Bronchial epithelial cell (primary cell): Measurements from ENCODE around the gene MDGA2. TPM values are rescaled to one million over a fixed set of nuclear protein-coding genes. Genes with fewer than 3 reads are reported as not detected.
"Not testable (repeated sequence)": the region's sequence is repeated elsewhere in the genome, so short reads cannot be mapped to it uniquely, and the experiment has no call there.

Experiments
- DNase-seq: peaks from one replicate; pipeline ENCODE4 v3.0.0-alpha.2; 2010; ENCODE audit warnings: low read depth
- FAIRE-seq: peaks from 2 replicates; lab custom pipeline; 2011; peaks lifted over from hg19 to GRCh38; lab: Jason Lieb, UNC
- H3K27me3 ChIP-seq: 2 replicates; pipeline ENCODE4 v1.5.1; 2011; ENCODE audit warnings: low read length; ENCODE audit not compliant: control insufficient read depth, insufficient read depth
- H3K36me3 ChIP-seq: 2 replicates; pipeline ENCODE4 v1.5.1; 2011; ENCODE audit warnings: low read length; ENCODE audit not compliant: control insufficient read depth, insufficient read depth
- H3K4me3 ChIP-seq: 2 replicates; pipeline ENCODE4 v1.5.1; 2011; ENCODE audit warnings: mild to moderate bottlenecking, low read depth, low read length, control low read depth
- total RNA-seq: library from RNA; depleted of rRNA; stranded (reverse); fragments of >200 nt; gene quantifications from 2 replicates; pipeline ENCODE4 v1.2.1, GENCODE V29; 2014
- TF ChIP-seq, protein P1 (sequence below): IDR thresholded peaks from 2 replicates; pipeline ENCODE4 v1.5.1; 2011; ENCODE audit warnings: mild to moderate bottlenecking, moderate library complexity, low read length, control low read depth, inconsistent platforms; ENCODE audit not compliant: insufficient read depth, severe bottlenecking

MDGA2 gene
- total RNA-seq, 1 donor from 2014 or later, result not detected

DNA sequence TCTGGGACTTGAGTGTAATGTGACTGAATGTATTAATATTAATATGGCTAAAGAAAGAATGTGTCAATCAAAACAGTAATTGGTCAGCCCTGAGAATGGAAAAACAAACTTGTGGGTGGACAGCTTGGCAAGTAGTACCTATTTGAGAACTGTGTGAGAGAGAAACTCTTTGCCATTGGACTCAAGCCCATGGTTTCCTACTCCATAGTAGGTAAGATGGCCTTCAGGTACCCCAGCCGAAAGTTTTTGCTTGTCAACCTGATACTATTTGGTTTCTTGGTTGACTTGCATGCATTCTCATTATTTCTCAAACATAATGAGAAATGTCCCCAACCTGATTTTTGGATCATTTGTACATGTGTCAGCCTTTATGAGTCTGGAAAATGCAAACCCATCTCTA is 391.1 kb downstream of the MDGA2 start:
- no peak overlapping the region for H3K4me3 ChIP-seq

DNA sequence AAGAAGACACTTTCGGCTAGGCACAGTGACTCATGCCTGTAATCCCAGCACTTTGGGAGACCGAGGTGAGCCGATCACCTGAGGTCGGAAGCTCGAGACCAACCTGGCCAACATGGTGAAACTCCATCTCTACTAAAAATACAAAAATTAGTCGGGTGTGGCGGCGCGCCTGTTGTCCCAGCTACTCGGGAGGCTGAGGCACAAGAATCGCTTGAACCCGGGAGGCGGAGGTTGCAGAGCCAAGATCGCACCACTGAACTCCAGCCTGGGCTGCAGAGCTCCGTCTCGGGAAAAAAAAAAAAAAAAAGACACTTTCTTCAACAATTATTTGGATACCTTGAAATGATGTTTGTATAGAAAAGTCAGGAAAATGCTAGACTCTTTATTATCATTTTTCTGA is 393.6 kb downstream of the MDGA2 start:
- not testable (repeated sequence) for H3K27me3 ChIP-seq, FAIRE-seq, H3K4me3 ChIP-seq, DNase-seq, H3K36me3 ChIP-seq

More for the DNA sequence above, 391.1 kb downstream of the MDGA2 start:
- TF ChIP-seq, protein P1, sequence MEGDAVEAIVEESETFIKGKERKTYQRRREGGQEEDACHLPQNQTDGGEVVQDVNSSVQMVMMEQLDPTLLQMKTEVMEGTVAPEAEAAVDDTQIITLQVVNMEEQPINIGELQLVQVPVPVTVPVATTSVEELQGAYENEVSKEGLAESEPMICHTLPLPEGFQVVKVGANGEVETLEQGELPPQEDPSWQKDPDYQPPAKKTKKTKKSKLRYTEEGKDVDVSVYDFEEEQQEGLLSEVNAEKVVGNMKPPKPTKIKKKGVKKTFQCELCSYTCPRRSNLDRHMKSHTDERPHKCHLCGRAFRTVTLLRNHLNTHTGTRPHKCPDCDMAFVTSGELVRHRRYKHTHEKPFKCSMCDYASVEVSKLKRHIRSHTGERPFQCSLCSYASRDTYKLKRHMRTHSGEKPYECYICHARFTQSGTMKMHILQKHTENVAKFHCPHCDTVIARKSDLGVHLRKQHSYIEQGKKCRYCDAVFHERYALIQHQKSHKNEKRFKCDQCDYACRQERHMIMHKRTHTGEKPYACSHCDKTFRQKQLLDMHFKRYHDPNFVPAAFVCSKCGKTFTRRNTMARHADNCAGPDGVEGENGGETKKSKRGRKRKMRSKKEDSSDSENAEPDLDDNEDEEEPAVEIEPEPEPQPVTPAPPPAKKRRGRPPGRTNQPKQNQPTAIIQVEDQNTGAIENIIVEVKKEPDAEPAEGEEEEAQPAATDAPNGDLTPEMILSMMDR, result no peak
- Histone ChIP-seq H3K27me3 (no peaks in the 10 kb centered on the region), H3K36me3 (no peaks in the 10 kb centered on the region)
- FAIRE-seq (no peak), DNase-seq (no peak)

DNA sequence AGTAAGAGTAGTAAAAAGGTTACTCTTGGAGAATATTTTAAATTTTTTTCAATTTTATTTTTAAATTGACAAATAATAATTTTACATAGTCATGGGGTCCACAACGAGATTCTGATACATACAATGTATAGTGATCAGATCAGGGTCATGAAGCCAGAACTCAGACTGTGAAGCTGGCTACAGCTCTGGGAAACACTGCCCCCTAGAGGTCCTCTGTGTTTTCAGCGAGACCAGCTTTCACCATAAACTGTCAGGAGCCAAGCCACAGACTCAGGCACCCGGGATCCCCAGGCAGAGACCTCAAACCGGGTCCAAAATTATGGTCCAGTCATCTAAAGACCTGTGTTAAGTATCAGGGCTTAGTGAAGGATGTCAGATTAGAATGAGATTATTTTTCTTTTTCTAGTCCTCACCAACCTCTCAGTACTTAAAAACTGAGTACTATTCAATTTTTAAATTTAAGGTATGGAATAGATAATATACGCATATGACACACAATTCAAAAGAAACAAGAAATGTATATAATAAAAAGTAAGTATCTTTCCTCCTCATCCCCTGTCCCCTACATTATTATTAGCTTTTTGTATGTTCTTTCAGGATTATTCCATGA is 397.1 kb downstream of the MDGA2 start:
- Histone ChIP-seq H3K4me3 (no peak overlapping the region), H3K36me3 (no peaks in the 10 kb centered on the region), H3K27me3 (no peaks in the 10 kb centered on the region)
- DNase-seq, result peak; percentile 31
- TF ChIP-seq, protein P1, result peak; percentile 73
- FAIRE-seq, result no peak

DNA sequence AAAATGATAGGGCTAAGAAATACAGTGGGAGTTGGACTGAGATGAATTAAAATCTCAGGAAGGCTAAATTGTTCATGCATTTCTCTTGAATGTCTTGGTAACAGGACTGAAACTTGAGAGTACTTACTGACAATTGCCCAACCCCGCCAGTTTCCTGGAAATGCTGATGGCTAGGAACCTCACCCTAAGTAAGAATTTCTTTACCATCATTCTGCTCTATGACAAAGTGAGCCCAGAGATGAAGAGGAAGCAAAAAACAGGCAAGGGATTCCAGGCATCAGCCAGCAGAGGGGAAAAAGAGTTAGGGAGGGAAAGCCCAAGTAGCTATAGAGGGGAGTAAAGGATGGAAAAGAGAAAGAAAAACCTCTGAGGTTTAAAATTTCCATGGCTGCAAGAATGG is 397.7 kb downstream of the MDGA2 start:
- TF ChIP-seq, protein P1, result no peak
- FAIRE-seq, result no peak

DNA sequence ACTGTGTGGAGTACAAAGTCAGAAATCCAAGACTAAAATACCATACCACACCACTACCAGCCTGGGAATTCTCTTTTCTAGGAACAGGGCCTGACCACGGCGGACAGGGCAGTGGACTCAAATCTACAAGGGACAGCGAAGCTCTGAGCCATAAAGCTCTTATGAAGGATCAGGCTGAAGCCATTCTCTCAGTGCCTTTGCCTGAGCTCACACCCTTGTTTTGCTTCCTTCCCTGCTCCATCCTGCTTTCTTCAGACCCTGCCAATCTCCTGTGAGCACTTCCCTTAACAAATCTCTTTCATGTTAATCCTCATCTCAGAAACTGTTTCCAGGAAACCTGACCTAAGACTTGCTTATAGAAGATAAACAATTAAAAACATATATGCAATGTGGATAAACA is 398.5 kb downstream of the MDGA2 start:
- TF ChIP-seq, protein P1, result no peak
- no peak for FAIRE-seq
- no peaks in the 10 kb centered on the region for H3K27me3 ChIP-seq

More for the DNA sequence above, 397.7 kb downstream of the MDGA2 start:
- no peaks in the 10 kb centered on the region for H3K36me3 ChIP-seq
- peak; percentile 25 for DNase-seq
- H3K4me3 ChIP-seq, result no peak overlapping the region
- no peaks in the 10 kb centered on the region for H3K27me3 ChIP-seq

DNA sequence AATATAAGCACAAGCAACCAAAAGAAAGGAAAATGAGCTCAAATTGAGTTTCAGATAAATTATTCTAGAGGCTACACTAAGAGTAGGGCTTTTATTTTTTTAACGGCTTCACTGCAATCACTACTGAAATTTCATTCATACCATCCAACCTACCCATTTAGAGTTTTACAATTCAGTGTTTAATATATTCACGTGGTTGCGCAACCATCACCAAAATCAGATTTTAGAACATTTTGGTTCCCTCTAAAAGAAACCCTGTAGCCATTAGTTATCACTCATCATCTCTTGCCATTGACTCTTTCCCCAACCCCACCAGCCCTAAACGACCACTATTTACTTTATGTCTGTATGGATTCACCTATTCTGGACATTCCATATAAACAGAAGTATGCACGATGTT is 401.5 kb downstream of the MDGA2 start:
- TF ChIP-seq, protein P1, result no peak
- H3K27me3 ChIP-seq, result no peaks in the 10 kb centered on the region
- no peak overlapping the region for H3K4me3 ChIP-seq
- DNase-seq (no peak), FAIRE-seq (no peak)
- H3K36me3 ChIP-seq, result no peaks in the 10 kb centered on the region

More for the DNA sequence above, 398.5 kb downstream of the MDGA2 start:
- Histone ChIP-seq H3K4me3 (no peak overlapping the region), H3K36me3 (no peaks in the 10 kb centered on the region)
- no peak for DNase-seq
